Measurements from ENCODE around the gene GADD45B.

DNA sequence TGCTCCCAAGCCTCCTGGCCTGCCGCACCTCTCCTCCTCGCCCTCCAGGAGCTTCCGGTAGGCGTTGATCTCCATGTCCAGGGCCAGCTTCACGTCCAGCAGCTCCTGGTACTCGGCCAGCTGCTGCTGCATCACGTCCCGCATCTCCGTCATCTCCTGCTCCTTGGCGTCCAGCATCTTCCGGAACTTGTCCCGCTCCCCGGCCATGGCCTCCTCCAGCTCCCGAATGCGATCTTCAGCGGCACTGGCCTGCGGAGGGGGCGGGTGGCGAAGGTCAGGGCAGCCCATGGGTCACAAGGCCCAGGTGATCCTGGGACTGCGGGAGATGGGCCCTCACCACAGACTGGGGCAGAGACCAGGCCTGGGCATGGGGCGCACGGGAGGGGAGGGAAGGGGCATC is 41.7 kb upstream of the GADD45B start:
- no peak for TF ChIP-seq CTCF (IDR thresholded peaks at IDR 0.05; ENCODE audit: low read depth, low read length)
- TF ChIP-seq, protein P1, sequence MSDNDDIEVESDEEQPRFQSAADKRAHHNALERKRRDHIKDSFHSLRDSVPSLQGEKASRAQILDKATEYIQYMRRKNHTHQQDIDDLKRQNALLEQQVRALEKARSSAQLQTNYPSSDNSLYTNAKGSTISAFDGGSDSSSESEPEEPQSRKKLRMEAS (IDR thresholded peaks at IDR 0.05; ENCODE audit: low read depth, low read length) = no peak
- TF ChIP-seq POLR2A (IDR thresholded peaks at IDR 0.05; ENCODE audit: extremely low read depth, insufficient read length) = no peak
- no peak for TF ChIP-seq MYC (IDR thresholded peaks at IDR 0.05; ENCODE audit: low read depth, low read length)
